SU-DHL-6 (cell line): ENCODE results near the gene CCDC28B.

ENCODE experiments used
- EZH2phosphoT487 ChIP-seq: fragments of 200-600 bp; sonication (generic), shearing (Covaris generic); conservative IDR thresholded peaks from 2 replicates; pipeline ENCODE4 v1.6.1; 2018; ENCODE audit warnings: mild to moderate bottlenecking, antibody characterized with exemption, low read length, moderate library complexity, mixed read lengths
- TF ChIP-seq, protein P1 (sequence below): fragments of 200-600 bp; sonication (generic); IDR thresholded peaks from one replicate; pipeline ENCODE4 v1.5.1; 2017; ENCODE audit warnings: antibody characterized with exemption, mild to moderate bottlenecking, low read length, moderate library complexity; ENCODE audit not compliant: insufficient read depth, poor library complexity, severe bottlenecking

DNA sequence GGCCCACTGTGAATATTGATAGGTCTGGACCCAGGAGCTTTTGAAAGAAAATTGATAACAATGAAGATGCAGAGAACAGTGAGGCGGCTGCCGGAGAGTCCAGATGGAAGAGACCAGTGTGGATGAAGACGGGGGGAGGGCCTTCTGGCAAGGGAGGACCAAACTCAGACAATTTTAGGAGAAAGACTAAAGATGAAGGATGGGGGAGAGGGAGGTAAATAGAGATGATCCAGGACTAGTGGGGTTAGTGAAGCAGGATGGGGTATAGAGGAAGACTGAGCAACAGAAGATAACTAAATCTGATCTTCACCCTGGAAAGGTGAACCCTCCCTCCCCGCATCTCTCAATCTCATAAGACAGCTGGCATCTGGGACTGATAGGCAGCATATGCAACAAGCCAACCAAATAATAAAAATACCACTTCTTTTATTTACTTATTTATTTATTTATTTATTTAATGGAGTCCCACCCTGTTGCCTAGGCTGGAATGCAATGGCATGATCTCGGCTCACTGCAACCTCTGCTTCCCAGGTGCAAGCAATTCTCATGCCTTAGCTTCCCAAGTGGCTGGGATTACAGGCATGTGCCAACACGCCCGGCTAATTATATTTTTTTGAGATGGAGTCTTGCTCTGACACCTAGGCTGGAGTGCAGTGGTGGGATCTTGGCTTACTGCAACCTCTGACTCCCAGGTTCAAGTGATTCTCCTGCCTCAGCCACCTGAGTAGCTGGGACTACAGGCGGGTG, 32.3 kb downstream of the CCDC28B start:
- TF ChIP-seq, protein P1, sequence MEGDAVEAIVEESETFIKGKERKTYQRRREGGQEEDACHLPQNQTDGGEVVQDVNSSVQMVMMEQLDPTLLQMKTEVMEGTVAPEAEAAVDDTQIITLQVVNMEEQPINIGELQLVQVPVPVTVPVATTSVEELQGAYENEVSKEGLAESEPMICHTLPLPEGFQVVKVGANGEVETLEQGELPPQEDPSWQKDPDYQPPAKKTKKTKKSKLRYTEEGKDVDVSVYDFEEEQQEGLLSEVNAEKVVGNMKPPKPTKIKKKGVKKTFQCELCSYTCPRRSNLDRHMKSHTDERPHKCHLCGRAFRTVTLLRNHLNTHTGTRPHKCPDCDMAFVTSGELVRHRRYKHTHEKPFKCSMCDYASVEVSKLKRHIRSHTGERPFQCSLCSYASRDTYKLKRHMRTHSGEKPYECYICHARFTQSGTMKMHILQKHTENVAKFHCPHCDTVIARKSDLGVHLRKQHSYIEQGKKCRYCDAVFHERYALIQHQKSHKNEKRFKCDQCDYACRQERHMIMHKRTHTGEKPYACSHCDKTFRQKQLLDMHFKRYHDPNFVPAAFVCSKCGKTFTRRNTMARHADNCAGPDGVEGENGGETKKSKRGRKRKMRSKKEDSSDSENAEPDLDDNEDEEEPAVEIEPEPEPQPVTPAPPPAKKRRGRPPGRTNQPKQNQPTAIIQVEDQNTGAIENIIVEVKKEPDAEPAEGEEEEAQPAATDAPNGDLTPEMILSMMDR: no peak
- no peak for TF ChIP-seq EZH2phosphoT487
